GM10266 (cell line): ENCODE data around the gene ARHGEF19.
A peak's percentile ranks its signal among the peaks of the same experiment; 100 is the strongest.

ENCODE experiments used
- DNase-seq: peaks from one replicate; pipeline ENCODE4 v3.0.0; 2012; ENCODE audit errors: extremely low spot score
- CTCF ChIP-seq: IDR thresholded peaks from 2 replicates; pipeline ENCODE4 v1.5.1; 2012; ENCODE audit warnings: mild to moderate bottlenecking, low read depth; ENCODE audit not compliant: control insufficient read depth, insufficient read depth; ENCODE audit errors: missing control alignments

The ARHGEF19 gene

DNA sequence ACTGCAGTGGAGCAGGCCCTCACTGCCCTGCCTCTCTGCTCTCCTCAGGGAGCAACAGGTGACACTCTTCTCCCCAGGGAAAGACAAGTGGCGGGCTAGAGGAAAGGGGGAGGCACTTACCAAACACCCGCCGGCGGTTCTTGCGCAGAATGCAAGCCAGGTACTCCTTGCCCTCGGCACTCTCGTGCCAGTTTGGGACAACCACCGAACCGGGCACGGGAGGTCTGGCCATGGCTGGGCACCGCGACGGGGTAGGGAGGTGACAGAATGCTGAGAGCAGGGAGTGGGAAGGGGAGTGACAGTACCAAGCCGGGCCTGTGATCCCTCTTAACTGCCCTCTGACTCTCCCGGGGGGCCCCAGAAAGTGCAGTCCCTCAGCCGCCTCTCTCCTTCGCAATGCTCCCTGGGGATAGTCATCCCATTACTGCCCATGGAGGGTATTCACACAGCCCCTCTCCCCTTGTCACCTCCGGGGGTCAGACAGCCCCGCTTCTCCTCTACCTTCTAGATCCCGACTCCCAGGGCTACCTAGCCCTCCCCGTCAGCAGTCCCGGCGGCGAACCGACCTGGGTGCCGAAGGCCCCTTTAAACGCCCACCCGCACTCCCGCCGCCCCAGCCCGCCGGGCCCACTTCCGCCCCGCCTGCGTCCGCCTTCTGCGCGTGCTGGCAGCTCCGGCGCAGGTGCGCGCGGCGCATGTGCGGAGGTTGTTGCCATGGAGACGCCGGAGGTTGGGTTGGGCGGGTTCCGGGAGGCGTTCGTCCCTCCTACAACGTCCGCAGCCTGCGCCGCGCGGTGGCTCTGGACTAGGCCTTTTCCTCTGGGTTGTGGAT, 24.3 kb upstream of the ARHGEF19 start, which contains the start of gene CPLANE2:
TSS of gene CPLANE2 (minus strand) at position 673 of the 832 bp plus-strand sequence. CDS start at position 232, 441 bp downstream.
- TF ChIP-seq CTCF: no peak
- DNase-seq: peak; percentile 96

DNA sequence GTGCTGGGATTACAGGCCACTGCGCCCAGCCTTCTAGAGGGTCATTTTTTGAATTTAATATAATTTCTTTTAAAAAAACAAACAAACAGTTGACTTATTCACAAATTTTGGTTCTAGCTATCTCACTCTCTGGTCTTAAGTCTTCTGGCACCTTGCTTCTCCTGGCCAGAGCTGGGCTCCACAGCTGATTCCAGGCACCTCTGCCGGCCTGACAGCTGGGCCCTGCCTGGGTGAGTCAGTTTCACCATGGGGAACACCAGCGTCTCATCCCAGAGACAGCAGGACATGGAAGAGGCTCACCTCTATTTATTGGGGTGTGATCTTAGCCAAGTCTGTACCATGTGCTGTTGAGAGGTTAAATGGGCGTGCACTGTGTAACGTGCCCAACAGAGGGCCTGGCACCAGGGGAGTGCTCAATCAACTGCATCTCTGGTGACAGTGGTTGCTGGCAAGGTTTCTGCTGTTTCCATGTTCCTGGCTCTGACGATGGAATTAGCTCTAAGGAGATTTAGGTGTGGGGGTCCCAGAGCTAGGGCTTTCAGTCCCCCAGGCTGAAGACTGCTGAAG, 23.6 kb upstream of the ARHGEF19 start:
- no peak for TF ChIP-seq CTCF
- DNase-seq: peak; percentile 65

GRCh38 chr1:16235347-16235746, 22.9 kb upstream of the ARHGEF19 start:
- TF ChIP-seq CTCF: no peak
- no peak for DNase-seq

DNA sequence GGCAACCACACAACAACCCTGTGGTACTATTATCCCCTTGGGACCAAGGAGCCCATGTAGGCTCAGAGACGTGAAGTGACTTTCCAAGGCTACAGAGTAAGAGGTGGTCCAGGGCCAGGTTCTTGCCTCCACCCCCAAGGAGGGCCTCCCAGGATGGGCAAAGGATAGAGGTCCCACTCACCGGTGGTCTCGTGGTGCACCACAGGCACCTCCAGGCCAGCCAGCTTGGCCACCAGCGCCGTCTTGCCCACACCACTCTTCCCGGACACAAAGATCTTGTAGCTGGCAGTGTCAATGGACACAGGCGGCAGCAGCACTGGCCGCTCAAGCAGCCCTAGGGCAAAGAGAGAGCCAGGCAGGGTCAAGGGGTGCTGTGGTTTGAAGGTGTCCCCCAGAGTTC, 21.0 kb upstream of the ARHGEF19 start:
- no peak for TF ChIP-seq CTCF
- no peak for DNase-seq

- DNase-seq: no peak
- TF ChIP-seq CTCF: no peak
Measured at GRCh38 chr1:16232316-16232710, 19.9 kb upstream of the ARHGEF19 start.

GRCh38 chr1:16231331-16232315, 19.2 kb upstream of the ARHGEF19 start:
- TF ChIP-seq CTCF: no peak
- no peak for DNase-seq
